H54 (cell line): ENCODE measurements around the gene PCDHGA12.

Experiments used
- DNase-seq: peaks from one replicate; pipeline ENCODE4 v3.0.0; 2011; ENCODE audit warnings: low spot score, mixed read lengths; ENCODE audit not compliant: insufficient read length
- FAIRE-seq: peaks from 3 replicates; lab custom pipeline; 2011; peaks lifted over from hg19 to GRCh38; lab: Jason Lieb, UNC
- POLR2A ChIP-seq: IDR thresholded peaks from 2 replicates; pipeline ENCODE4 v1.6.1; 2011; ENCODE audit warnings: low read depth, mild to moderate bottlenecking, low read length

PCDHGA12 gene

DNA sequence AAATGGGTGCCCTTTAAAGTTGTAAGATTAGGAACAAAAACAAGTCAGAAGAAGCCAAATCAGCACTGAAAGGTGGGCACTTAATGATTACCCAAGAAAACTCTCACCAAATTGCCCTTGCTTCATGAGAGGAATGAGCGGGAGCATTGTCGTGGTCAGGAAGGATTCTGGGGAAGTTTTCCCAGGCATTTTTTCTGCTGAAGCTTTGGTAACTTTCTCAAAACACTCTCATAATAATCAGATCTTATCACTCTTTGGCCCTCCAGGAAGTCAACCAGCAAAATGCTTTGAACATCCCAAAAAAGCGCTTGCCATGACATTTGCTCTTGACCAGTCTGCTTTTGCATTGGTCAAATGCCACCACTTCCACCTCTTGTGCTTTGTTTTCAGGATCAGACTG, 35.0 kb downstream of the PCDHGA12 start:
- no peak for FAIRE-seq
- no peak for DNase-seq

DNA sequence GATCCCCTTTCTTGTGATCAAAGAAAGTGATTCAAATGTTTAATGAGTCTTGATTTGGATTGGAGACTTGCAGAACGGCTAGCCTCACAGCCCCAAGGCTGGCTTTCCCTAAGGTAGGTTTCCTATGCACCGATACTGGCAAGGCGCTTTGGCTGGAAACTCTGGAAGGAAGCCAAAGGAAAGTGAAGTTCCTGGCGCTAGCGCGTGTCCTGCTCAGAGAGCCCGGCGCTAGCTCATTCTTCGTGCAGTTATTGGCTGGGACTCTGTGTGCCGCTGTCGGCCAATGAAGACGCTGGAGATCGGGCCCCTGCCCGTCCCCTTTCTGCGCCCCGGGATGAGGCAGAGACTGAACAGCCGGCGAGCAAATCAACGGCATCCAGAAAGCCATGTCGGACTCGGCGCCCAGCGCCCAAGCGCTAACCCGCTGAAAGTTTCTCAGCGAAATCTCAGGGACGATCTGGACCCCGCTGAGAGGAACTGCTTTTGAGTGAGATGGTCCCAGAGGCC, 45.4 kb downstream of the PCDHGA12 start, which contains the start of gene PCDHGC3:
Gene PCDHGC3 (plus strand): TSS at position 342 of the 507 bp plus-strand sequence. CDS start 151 bp downstream, at position 493.
- TF ChIP-seq POLR2A, result peak; percentile 60
- DNase-seq, result peak; percentile 93
- peak; percentile 77 for FAIRE-seq

More for the DNA sequence above, 35.0 kb downstream of the PCDHGA12 start:
- TF ChIP-seq POLR2A, result no peak

DNA sequence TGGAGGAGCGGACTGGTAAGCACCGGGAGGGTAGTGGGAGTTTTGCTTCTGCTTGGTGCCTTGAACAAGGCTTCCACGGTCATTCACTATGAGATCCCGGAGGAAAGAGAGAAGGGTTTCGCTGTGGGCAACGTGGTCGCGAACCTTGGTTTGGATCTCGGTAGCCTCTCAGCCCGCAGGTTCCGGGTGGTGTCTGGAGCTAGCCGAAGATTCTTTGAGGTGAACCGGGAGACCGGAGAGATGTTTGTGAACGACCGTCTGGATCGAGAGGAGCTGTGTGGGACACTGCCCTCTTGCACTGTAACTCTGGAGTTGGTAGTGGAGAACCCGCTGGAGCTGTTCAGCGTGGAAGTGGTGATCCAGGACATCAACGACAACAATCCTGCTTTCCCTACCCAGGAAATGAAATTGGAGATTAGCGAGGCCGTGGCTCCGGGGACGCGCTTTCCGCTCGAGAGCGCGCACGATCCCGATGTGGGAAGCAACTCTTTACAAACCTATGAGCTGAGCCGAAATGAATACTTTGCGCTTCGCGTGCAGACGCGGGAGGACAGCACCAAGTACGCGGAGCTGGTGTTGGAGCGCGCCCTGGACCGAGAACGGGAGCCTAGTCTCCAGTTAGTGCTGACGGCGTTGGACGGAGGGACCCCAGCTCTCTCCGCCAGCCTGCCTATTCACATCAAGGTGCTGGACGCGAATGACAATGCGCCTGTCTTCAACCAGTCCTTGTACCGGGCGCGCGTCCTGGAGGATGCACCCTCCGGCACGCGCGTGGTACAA, 46.0 kb downstream of the PCDHGA12 start:
- DNase-seq (peak; percentile 64), FAIRE-seq (no peak)
- TF ChIP-seq POLR2A, result no peak

DNA sequence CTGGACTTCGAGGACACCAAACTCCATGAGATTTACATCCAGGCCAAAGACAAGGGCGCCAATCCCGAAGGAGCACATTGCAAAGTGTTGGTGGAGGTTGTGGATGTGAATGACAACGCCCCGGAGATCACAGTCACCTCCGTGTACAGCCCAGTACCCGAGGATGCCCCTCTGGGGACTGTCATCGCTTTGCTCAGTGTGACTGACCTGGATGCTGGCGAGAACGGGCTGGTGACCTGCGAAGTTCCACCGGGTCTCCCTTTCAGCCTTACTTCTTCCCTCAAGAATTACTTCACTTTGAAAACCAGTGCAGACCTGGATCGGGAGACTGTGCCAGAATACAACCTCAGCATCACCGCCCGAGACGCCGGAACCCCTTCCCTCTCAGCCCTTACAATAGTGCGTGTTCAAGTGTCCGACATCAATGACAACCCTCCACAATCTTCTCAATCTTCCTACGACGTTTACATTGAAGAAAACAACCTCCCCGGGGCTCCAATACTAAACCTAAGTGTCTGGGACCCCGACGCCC, 46.8 kb downstream of the PCDHGA12 start:
- FAIRE-seq, result no peak

DNA sequence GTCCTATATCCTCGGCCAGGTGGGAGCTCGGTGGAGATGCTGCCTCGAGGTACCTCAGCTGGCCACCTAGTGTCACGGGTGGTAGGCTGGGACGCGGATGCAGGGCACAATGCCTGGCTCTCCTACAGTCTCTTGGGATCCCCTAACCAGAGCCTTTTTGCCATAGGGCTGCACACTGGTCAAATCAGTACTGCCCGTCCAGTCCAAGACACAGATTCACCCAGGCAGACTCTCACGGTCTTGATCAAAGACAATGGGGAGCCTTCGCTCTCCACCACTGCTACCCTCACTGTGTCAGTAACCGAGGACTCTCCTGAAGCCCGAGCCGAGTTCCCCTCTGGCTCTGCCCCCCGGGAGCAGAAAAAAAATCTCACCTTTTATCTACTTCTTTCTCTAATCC, 47.5 kb downstream of the PCDHGA12 start:
- DNase-seq, result no peak
- TF ChIP-seq POLR2A, result no peak
- FAIRE-seq, result no peak

More for the DNA sequence above, 46.8 kb downstream of the PCDHGA12 start:
- TF ChIP-seq POLR2A, result no peak
- DNase-seq, result no peak

DNA sequence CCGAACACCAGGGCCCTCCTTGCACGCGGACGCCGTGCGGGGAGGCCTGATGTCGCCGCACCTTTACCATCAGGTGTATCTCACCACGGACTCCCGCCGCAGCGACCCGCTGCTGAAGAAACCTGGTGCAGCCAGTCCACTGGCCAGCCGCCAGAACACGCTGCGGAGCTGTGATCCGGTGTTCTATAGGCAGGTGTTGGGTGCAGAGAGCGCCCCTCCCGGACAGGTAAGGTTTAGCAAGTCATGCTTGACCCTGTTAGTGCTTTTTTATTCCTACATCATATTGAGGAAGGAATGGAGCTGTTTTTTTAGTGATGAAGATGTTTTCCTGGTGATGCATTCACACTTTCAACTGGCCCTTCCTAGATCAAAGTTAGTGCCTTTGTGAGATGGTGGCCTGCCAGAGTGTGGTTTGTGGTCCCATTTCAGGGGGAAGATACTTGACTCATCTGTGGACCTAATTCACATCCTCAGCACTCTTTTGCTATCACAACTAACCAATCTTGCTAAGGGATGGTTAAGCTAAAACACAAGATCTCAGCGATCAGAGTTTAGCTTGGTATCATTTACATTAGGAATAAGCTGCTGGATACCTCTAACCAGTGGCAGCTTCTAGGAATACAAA, 48.1 kb downstream of the PCDHGA12 start:
- TF ChIP-seq POLR2A, result no peak
- FAIRE-seq, result no peak
- no peak for DNase-seq

DNA sequence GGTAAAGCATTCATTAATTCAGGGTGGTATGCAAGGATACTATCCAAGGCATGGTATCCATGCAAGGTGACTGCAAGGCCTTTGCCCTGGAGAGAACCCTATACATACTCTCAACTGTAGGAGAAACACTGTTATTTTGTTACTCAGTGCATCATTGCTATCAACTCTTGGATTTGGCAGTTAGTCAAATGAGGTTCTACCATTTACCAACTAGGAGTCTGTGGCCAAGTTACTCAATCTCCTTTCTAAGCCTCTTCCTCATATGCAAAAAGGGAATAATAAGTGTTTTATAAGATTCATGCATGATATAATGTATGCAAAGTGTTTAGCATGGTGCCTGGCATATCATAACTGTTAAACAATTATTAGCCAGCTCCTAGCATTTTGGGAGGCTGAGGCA, 49.5 kb downstream of the PCDHGA12 start:
- FAIRE-seq, result no peak
- DNase-seq, result no peak
- no peak for TF ChIP-seq POLR2A
